ENCODE results near the gene ANXA1.
A peak's percentile ranks its signal among the peaks of the same experiment; 100 is the strongest.
"Not testable (repeated sequence)": the region's sequence is repeated elsewhere in the genome, so short reads cannot be mapped to it uniquely, and the experiment has no call there.

Gene ANXA1

GRCh38 chr9:73168298-73168934, 16.8 kb downstream of the ANXA1 start:
- DNase-seq (ENCODE audit: low read depth), result no peak

DNA sequence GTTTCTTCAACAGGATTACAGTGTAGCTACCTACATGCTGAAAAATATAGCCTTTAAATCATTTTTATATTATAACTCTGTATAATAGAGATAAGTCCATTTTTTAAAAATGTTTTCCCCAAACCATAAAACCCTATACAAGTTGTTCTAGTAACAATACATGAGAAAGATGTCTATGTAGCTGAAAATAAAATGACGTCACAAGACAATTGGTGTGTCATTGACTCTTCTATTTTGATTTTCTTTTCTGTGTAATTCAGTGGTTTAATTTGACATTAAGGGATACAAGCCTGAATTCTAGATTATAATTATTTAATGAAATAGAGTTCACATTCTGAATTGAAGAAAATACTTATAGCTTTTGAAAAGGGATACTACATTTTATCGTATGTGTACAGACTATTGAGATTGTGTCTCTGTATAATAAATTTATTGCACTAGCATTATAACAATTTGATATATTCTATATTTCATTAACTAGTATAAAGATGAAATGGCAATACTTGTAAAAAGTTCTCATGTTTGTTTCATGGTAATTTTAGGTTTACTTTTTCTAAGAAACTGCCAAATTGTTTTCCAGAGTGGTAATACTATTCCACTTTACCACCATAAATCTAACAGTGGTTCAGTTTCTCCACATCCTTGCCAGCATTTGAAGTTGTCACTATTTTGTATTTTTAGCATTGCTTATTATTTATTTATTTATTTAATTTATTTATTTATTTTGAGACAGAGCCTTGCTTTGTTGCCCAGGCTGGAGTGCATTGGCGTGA, 18.7 kb downstream of the ANXA1 start:
- DNase-seq (ENCODE audit: low read depth), result no peak

DNA sequence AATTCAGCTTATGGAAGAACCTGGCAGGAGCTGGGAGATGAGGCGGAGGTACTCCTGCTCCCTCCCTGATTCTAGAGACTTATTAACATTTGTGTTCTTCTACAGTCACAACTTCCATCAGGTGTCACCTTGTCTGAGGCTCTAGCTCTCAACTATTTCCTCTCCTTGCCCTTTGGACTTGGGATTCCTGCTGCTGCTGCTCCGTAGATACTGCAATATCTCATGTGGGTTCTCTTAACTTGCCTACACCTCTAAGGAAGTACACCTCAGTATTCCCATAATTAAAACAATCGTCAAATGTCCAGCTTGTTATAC, 21.2 kb downstream of the ANXA1 start:
- no peak for DNase-seq (ENCODE audit: low read depth)

DNA sequence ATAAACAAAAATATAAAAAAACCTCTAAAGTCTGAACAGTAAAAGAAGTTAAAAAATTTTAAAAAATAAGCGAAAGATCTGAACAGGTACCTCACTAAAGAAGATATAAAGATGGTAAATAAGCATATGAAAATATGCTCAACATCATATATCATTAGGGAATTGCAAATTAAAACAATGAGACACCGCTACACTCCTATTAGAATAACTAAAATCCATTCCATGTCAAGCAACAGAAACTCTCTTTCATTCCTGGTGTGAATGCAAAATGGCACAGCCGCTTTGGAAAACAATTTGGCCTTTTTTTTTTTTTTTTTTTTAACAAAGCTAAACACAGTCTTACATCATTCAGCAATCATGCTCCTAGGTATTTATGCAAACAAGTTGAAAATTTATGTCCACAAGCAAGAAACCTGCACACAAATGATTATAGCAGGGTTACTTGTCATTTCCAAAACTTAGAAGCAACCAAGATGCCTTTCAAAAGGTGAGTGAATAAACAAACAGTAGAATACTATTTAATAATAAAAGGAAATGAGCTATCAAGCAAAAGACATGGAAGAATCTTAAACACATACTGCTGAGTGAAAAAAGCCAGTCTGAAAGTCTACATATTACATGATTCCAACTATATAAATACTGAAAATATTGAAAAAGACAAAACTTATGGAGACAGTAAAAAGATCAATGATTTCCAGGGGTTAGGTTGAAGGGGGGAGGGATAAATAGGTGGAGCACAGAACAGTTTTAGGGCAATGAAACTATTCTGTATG, 22.1 kb downstream of the ANXA1 start:
- no peak for DNase-seq (ENCODE audit: low read depth)

GRCh38 chr9:73174330-73174980, 22.8 kb downstream of the ANXA1 start:
- no peak for DNase-seq (ENCODE audit: low read depth)

DNA sequence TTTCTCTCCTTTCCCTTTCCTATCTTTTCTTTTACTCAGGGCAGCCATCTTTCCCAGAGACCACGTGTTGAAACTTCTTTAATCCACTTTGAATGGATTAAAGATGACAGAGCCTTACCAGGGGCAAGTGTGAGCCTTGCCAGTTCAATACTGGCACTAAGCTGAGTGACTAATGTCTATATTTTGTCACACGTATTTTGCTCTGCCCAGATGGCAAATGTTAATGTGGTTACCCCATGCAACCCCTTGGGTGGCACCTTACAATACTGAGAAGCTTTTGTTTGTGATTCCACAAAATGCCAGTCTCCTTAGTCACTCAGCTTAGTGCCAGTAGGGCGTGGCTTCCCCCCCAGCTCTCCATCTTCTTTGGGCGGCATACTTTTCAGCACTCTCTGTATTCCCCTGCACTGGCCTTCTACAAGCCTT, 24.8 kb downstream of the ANXA1 start:
- no peak for DNase-seq (ENCODE audit: low read depth)

GRCh38 chr9:73178044-73178443, 26.4 kb downstream of the ANXA1 start:
- DNase-seq (ENCODE audit: low read depth), result no peak

- DNase-seq (ENCODE audit: low read depth), result peak; percentile 39
These were observed 27.9 kb downstream of the ANXA1 start for GRCh38 chr9:73179589-73179988.

DNA sequence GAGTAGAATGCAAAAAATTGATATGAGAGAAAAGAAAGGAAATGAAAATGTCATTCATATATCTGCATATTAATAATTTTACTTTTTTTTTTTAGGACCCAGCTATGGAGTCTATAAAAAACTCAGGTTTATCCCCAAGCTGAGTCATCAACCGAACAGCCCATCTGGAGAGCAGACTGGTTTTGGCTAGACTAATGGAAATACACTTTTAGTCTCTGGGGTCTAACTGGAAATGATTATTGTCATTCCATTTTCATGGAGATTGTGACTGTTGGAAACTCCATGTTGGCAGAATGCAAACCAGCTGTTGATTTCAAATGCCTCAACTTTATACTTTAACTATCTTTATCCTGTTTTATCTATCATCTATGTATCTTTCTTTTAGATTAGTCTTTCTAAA, 28.7 kb downstream of the ANXA1 start:
- peak; percentile 52 for DNase-seq (ENCODE audit: low read depth)

DNA sequence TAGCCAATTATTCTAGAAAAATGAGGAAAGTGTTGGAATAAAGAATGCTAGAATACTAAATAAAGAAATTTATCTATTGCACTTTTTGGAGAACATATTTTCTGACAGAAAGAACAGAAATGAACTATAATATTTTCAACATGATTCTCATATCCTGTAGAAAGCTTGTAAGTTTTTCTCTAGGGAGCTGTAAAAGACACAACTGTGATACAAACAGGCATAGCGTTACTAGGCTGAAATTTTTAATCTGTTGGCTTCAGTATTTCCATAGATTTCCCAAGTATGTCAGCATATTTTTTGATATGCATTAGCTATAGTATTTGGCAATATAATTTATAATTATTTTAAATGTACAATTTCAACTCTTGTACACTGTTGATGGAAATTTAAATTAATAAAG, 31.3 kb downstream of the ANXA1 start:
- no peak for DNase-seq (ENCODE audit: low read depth)

- DNase-seq (ENCODE audit: low read depth), result no peak
These were observed 31.8 kb downstream of the ANXA1 start for GRCh38 chr9:73183428-73183827.

DNA sequence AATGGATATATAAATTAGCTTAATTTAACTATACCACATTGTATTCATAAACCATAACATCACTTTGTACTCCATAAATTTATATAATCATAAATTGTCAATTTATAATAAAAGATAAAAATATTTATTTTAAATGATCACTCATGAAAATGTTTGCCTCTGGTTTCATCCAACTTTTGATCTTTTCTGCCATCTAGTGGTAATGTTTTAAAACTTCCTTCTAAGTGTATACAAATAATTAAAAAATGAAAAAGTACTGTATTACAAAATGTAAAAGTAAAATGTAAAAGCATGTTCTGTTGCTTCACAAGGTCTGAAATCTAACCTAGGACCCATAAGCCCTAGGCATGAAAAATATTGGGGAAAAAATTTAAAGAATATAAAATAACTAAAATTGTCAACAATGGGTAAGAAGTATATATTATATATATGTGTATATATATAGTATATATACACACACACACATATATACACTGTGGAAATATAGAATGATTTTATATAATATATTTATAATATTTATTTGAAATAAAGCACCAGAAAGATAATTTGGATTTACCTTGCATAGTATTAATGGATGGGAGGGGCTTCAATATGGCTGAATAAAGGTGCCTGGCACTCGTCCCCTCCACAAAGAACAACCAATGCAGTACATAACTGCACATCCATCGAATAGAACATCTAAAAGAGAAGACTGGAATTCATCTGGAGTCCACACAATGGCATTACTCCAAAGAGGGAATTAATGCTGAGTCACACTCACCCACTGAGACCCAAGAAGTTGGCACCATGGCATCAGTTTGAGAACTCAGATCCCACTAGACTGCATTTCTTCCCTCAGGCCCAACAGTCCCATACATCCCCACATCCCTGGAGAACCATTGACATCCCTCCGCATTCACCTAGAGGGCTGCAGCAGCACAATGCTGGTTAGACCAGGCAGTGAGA, 32.5 kb downstream of the ANXA1 start:
- DNase-seq (ENCODE audit: low read depth), result no peak

GRCh38 chr9:73191109-73191508, 39.4 kb downstream of the ANXA1 start:
- DNase-seq (ENCODE audit: low read depth), result not testable (repeated sequence)

- no peak for DNase-seq (ENCODE audit: low read depth)
These were observed 42.6 kb downstream of the ANXA1 start for GRCh38 chr9:73194284-73194683.

DNA sequence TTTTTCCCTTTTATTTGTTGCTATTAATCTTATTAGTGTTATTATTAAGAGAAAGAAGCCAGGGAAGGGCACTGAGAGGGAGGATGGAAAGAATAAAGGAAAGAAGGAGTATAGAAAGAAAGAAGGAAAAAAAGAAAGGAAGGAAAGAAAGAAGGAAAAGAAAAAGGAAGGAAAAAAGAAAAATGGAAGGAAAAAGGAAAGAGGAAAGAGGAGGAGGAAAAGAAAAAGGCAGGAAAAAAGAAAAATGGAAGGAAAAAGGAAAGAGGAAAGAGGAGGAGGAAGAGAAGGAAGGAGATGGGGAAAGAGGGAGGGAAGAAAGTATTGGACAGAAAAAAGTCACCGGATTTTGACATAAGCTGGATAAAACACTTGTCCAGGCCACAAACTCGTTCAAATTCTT, 47.8 kb downstream of the ANXA1 start:
- no peak for DNase-seq (ENCODE audit: low read depth)

DNA sequence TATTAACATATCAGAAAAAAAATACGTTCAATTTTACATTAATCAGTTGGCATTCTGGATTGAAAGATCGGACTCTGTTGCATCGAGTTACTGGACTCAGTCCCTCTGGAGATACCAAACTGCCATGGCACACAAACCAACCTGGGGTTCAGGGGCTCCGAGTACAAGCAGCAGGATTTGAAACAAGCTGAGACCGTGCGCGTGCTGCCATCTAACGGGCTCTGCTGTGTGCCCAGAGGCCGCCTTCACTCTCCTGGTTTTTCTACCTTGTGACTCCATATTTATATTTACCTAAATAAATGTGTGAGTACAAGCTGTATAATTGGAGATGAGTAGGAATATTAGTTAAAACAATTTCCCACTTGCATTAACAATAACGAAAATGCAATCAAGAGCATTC, 48.2 kb downstream of the ANXA1 start:
- DNase-seq (ENCODE audit: low read depth), result no peak

DNA sequence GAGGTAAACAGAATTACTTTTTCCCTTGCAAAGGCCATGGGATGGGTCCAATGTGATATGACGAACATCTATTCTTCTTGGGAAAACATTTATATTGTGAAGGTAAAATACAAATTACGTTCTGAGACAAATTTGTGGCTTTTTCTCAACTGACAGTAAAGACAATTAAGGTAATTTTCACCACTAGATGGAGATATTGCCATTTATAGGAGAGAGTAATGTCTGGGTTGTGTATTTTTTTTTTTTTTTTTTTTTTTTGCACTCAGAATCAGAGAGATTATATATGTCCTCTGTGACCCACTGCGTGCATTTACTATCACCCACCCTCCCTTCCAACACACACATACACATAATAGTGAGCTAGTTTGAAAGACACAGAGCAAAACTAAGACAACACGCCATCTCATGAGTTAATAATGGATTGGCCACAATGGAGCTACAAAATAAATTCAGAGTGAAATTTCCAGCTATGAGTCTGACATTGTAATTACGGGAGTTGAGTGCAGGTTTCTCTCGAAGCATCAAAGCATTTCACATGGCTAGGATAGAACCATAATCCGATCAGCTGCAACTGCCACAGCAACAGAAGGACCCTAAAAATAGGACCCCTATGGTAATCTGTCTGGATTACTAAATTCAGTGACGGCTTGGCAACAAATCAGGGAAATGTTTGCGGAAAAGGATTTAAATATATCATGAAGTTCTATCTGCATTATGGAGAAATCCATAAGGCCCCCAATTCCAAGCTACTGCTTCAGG, 49.2 kb downstream of the ANXA1 start:
- no peak for DNase-seq (ENCODE audit: low read depth)

GRCh38 chr9:73202980-73203379, 51.3 kb downstream of the ANXA1 start:
- DNase-seq (ENCODE audit: low read depth), result no peak

- no peak for DNase-seq (ENCODE audit: low read depth)
These were observed 53.3 kb downstream of the ANXA1 start for GRCh38 chr9:73204936-73205335.

DNA sequence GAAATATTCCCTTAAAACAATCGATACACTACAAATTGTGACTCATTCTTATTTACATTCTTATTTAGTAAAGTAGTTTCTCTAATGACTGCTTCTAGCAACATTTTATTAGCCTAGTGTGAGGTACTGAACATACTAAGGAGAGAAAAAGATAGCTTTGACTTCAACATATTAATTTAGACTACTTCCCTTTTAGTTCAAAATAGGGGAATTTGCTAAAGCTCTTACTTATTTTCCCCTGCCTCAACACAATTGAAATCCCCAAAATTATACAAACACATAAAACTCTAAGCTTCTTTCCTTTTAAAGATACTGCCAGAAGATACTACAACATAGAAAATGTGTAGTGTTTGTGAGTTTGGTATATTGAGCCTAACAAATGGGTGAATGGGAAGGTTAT, 55.2 kb downstream of the ANXA1 start:
- no peak for DNase-seq (ENCODE audit: low read depth)
